Osteoblast (primary cell): Measurements from ENCODE around the gene LRMDA. TPM values are rescaled to one million over a fixed set of nuclear protein-coding genes. Genes with fewer than 3 reads are reported as not detected.

Experiments
- DNase-seq: peaks from one replicate; pipeline ENCODE4 v3.0.0; 2011; ENCODE audit warnings: low spot score, mixed read lengths; ENCODE audit not compliant: insufficient read length; ENCODE audit errors: missing footprints
- H2AFZ ChIP-seq: 2 replicates; pipeline ENCODE4 v1.6.0; 2011; ENCODE audit warnings: mild to moderate bottlenecking, low read length
- H3K27ac ChIP-seq: 2 replicates; pipeline ENCODE4 v1.5.1; 2011; ENCODE audit warnings: mild to moderate bottlenecking, low read depth, low read length, moderate library complexity
- H3K27me3 ChIP-seq: 2 replicates; pipeline ENCODE4 v1.6.0; 2012; ENCODE audit warnings: mild to moderate bottlenecking, control low read depth, inconsistent platforms, low read length, moderate library complexity; ENCODE audit not compliant: insufficient read depth
- H3K36me3 ChIP-seq: 2 replicates; pipeline ENCODE4 v1.5.1; 2011; ENCODE audit warnings: mild to moderate bottlenecking, low read length, control low read depth, moderate library complexity; ENCODE audit not compliant: insufficient read depth
- H3K4me1 ChIP-seq: 2 replicates; pipeline ENCODE4 v1.5.1; 2011; ENCODE audit warnings: mild to moderate bottlenecking, low read length, control low read depth, moderate library complexity; ENCODE audit not compliant: insufficient read depth
- H3K4me2 ChIP-seq: 2 replicates; pipeline ENCODE4 v1.6.0; 2011; ENCODE audit warnings: mild to moderate bottlenecking, low read length; ENCODE audit not compliant: insufficient read depth
- H3K4me3 ChIP-seq: fragments of 200-600 bp; sonication (generic); 3 replicates; pipeline ENCODE4 v1.5.1; 2012; ENCODE audit warnings: mild to moderate bottlenecking, low read length, inconsistent platforms; ENCODE audit not compliant: insufficient read depth
- H3K79me2 ChIP-seq: 2 replicates; pipeline ENCODE4 v1.6.0; 2012; ENCODE audit warnings: mild to moderate bottlenecking, low read length, control low read depth, inconsistent platforms; ENCODE audit not compliant: insufficient read depth
- H3K9me3 ChIP-seq: 2 replicates; pipeline ENCODE4 v1.5.1; 2011; ENCODE audit warnings: low read depth, low read length, control low read depth
- H4K20me1 ChIP-seq: 2 replicates; pipeline ENCODE4 v1.6.0; 2012; ENCODE audit warnings: mild to moderate bottlenecking, low read length, control low read depth; ENCODE audit not compliant: insufficient read depth
- total RNA-seq: library from RNA; depleted of rRNA; stranded (reverse); fragments of >200 nt; gene quantifications from 2 replicates; pipeline ENCODE4 v1.2.3, GENCODE V29; 2012
- TF ChIP-seq, protein P1 (sequence below): IDR thresholded peaks from 2 replicates; pipeline ENCODE4 v1.5.1; 2011; ENCODE audit warnings: mild to moderate bottlenecking, low read depth, low read length, moderate library complexity; ENCODE audit errors: extremely low read depth

Gene LRMDA
- total RNA-seq, 1 donor, result 18.5 TPM

DNA sequence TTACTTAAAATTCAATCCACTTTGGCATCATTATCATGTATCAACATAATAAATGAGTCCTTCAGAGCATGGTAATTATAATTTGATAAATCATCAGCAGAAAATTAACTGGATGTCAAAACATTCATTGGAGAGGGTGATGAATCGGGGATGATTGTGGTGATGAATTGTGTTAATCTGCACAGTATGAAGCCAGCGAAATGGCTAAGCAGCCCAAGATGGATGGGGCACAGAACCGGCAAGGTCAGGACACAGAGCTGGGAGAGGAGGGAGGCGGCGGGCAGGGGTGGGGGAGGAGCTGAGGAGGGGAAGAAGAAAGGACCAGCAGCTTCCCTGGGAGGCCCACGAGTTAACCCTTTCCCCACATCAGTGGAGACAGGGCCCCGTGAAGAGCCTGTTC lies 536.1 kb downstream of the LRMDA start:
- Histone ChIP-seq H3K27ac (no peak overlapping the region), H3K36me3 (no peaks in the 10 kb centered on the region), H2AFZ (no peak overlapping the region), H3K4me3 (no peak overlapping the region), H3K27me3 (no peaks in the 10 kb centered on the region), H3K4me1 (peaks cover 4% of the 10 kb centered on the region), H3K9me3 (no peaks in the 10 kb centered on the region), H4K20me1 (no peaks in the 10 kb centered on the region), H3K79me2 (no peaks in the 10 kb centered on the region), H3K4me2 (no peak overlapping the region)
- no peak for DNase-seq
- TF ChIP-seq, protein P1, sequence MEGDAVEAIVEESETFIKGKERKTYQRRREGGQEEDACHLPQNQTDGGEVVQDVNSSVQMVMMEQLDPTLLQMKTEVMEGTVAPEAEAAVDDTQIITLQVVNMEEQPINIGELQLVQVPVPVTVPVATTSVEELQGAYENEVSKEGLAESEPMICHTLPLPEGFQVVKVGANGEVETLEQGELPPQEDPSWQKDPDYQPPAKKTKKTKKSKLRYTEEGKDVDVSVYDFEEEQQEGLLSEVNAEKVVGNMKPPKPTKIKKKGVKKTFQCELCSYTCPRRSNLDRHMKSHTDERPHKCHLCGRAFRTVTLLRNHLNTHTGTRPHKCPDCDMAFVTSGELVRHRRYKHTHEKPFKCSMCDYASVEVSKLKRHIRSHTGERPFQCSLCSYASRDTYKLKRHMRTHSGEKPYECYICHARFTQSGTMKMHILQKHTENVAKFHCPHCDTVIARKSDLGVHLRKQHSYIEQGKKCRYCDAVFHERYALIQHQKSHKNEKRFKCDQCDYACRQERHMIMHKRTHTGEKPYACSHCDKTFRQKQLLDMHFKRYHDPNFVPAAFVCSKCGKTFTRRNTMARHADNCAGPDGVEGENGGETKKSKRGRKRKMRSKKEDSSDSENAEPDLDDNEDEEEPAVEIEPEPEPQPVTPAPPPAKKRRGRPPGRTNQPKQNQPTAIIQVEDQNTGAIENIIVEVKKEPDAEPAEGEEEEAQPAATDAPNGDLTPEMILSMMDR, result no peak

DNA sequence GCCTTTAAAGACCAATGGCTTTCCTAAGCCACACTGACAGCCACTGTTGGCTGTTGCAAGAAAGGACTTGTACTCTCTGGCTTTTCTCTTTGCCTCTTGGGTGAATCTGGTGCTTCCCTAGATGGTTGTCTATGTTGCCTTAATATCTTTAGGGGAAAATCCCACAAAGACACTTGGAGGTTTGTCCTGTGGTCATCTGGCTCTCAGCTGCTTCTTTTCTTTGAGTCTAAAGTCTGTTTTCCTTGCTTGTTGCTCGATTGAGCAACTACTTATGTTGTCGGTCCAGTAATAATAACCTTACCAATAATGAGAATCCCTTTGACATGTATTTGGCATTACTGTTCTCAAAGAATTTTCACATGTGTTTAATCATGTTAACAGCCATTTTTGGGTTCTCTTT lies 537.6 kb downstream of the LRMDA start:
- no peak for DNase-seq
- no peak overlapping the region for H2AFZ ChIP-seq
- TF ChIP-seq, protein P1, result no peak

DNA sequence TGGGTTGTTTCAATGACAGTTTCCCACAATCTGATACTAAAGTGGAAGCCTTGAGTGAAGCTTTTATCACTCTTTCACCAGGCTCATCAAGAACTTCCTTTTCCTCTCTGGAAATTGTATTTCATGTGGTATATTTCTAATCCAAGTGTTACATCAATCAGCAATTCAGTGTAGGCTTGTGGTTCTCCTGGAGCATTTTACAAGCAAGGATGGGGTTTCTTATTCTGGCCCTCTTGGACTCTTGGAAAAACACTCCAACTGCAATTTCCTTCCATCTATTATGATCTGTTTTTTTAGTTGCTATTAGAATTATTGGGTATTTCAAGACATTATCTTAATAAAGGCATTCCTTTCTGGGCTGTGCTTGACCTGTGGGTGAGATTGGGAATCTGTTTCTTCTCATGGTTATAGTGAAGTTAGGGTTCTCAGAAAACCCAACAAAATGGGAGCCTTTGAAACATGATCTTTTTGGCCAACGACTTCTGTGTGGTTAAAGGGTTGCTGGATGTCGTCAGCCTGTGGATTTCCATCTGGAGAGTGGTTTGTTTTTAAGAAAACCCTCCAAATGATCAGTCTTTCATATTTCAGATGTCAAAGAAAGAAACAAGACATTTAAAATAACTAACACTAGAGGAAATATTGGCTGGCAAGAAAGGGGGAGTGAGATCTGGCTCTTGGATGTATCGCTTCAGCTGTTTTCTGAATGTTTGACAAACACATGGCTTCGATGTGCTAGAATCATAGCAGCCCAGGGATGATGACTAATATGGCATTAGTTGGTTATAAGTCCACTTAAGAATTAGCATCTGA lies 540.2 kb downstream of the LRMDA start:
- peak overlapping the region; percentile 24 for H3K27ac ChIP-seq
- H3K9me3 ChIP-seq, result no peaks in the 10 kb centered on the region
- H3K36me3 ChIP-seq, result no peaks in the 10 kb centered on the region
- H4K20me1 ChIP-seq, result no peaks in the 10 kb centered on the region
- H3K4me1 ChIP-seq, result peaks cover 5% of the 10 kb centered on the region
- H3K27me3 ChIP-seq, result no peaks in the 10 kb centered on the region
- H2AFZ ChIP-seq, result peak overlapping the region; percentile 21
- TF ChIP-seq, protein P1, result no peak
- H3K4me2 ChIP-seq, result peak overlapping the region; percentile 62
- DNase-seq, result peak; percentile 50
- H3K4me3 ChIP-seq, result peak overlapping the region; percentile 24
- H3K79me2 ChIP-seq, result no peaks in the 10 kb centered on the region

More for the DNA sequence above, 537.6 kb downstream of the LRMDA start:
- Histone ChIP-seq H3K4me2 (no peak overlapping the region), H3K36me3 (no peaks in the 10 kb centered on the region), H4K20me1 (no peaks in the 10 kb centered on the region), H3K9me3 (no peaks in the 10 kb centered on the region), H3K27ac (no peak overlapping the region), H3K27me3 (no peaks in the 10 kb centered on the region), H3K4me1 (peaks cover 5% of the 10 kb centered on the region), H3K4me3 (no peak overlapping the region), H3K79me2 (no peaks in the 10 kb centered on the region)

DNA sequence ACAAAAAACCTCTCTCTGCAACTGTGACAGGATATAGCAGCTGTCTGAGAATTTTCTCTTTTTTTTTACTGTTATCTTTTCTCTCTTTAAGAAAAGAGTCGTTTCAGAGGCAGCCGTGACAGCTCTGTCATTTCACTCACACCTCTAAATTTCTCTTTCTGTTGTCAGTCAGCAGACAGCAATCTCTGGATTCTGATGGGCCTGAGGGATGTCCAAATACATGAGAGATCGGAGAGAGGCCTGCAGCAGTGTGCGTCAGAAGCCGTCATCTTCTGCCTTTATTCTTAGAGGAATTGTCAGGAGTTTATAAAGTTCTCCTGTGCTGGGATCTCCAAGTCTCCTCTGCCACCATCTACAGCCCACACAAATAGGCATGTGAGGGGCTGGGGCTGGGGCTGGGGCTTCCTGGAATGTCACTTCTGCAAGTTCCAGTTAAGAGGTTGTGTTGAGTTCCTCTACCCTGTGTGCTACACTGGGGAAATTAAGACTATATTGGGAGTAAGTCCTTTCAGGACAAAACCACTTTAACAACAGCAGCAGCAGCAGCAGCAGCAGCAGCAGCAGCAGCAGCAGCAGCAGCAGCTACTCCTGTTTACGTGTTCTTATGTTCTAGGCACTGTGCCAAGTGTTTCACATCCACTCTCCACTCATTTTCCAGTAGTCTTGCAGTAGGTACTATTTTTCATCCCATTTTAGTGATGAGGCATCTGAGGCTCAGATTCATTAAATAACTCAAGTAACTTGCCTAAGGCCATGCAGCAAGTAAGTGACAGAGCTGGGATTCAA lies 541.3 kb downstream of the LRMDA start:
- Histone ChIP-seq H3K4me3 (no peak overlapping the region), H3K27me3 (no peaks in the 10 kb centered on the region), H3K79me2 (no peaks in the 10 kb centered on the region), H3K4me2 (peak overlapping the region; percentile 62), H3K27ac (no peak overlapping the region), H4K20me1 (no peaks in the 10 kb centered on the region), H3K9me3 (no peaks in the 10 kb centered on the region), H3K4me1 (peaks cover 5% of the 10 kb centered on the region), H3K36me3 (no peaks in the 10 kb centered on the region), H2AFZ (no peak overlapping the region)
- TF ChIP-seq, protein P1, result no peak
- DNase-seq, result peak; percentile 45
